B cell (primary cell): ENCODE results near the gene RABGAP1L.

Experiments used
- EZH2 ChIP-seq: IDR thresholded peaks from 2 replicates; pipeline ENCODE4 v1.6.1; 2012; ENCODE audit warnings: borderline replicate concordance, low read depth, mild to moderate bottlenecking, moderate library complexity, low read length; ENCODE audit not compliant: insufficient read depth, poor library complexity, severe bottlenecking
- TF ChIP-seq, protein P1 (sequence below): fragments of 200-600 bp; IDR thresholded peaks from one replicate; pipeline ENCODE4 v1.8.0; 2022; ENCODE audit warnings: antibody characterized with exemption, mild to moderate bottlenecking

DNA sequence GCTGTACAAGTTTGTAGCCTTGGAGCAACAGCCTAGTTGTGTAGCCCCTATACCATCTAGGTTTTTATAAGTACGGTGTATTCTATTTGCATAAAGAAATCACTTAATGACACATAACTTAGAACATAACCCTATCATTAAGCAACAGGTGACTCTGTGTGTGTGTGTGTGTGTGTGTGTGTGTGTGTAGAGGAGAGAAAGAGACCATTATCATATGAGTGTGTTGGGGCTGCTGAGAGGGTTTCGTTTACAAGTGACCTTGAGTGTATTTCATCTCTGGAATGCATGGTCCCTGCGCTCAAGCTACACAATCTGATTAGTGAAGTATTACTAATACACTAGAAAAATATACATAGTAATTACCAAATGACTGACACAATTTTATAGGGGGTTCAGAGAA, 115.1 kb downstream of the RABGAP1L start:
- TF ChIP-seq, protein P1, sequence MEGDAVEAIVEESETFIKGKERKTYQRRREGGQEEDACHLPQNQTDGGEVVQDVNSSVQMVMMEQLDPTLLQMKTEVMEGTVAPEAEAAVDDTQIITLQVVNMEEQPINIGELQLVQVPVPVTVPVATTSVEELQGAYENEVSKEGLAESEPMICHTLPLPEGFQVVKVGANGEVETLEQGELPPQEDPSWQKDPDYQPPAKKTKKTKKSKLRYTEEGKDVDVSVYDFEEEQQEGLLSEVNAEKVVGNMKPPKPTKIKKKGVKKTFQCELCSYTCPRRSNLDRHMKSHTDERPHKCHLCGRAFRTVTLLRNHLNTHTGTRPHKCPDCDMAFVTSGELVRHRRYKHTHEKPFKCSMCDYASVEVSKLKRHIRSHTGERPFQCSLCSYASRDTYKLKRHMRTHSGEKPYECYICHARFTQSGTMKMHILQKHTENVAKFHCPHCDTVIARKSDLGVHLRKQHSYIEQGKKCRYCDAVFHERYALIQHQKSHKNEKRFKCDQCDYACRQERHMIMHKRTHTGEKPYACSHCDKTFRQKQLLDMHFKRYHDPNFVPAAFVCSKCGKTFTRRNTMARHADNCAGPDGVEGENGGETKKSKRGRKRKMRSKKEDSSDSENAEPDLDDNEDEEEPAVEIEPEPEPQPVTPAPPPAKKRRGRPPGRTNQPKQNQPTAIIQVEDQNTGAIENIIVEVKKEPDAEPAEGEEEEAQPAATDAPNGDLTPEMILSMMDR: no peak
- no peak for TF ChIP-seq EZH2
